Fibroblast of lung (primary cell): ENCODE results near the gene MMP8. TPM values are rescaled to one million over a fixed set of nuclear protein-coding genes. Genes with fewer than 3 reads are reported as not detected.
A peak's percentile ranks its signal among the peaks of the same experiment; 100 is the strongest.

ENCODE experiments used
- DNase-seq, 2 donors: peaks; one replicate each; pipeline versions ENCODE4 v3.0.0 to v3.0.0-alpha.2; 2010; ENCODE audit warnings: low read depth in 2 of 2
- H2AFZ ChIP-seq: 2 replicates; pipeline ENCODE4 v1.5.1; 2012; ENCODE audit warnings: low read length, control low read depth, inconsistent platforms
- H3K27ac ChIP-seq: 2 replicates; pipeline ENCODE4 v1.5.1; 2011; ENCODE audit warnings: low read length, control low read depth; ENCODE audit not compliant: insufficient read depth
- H3K27me3 ChIP-seq: 2 replicates; pipeline ENCODE4 v1.5.1; 2011; ENCODE audit warnings: mild to moderate bottlenecking, low read length; ENCODE audit not compliant: control insufficient read depth, insufficient read depth
- H3K36me3 ChIP-seq: 2 replicates; pipeline ENCODE4 v1.5.1; 2011; ENCODE audit warnings: low read length; ENCODE audit not compliant: control insufficient read depth, insufficient read depth
- H3K4me1 ChIP-seq: 2 replicates; pipeline ENCODE4 v1.5.1; 2011; ENCODE audit warnings: low read length; ENCODE audit not compliant: control insufficient read depth, insufficient read depth; ENCODE audit errors: extremely low read depth
- H3K4me2 ChIP-seq: 2 replicates; pipeline ENCODE4 v1.5.1; 2011; ENCODE audit warnings: low read length, control low read depth; ENCODE audit not compliant: insufficient read depth; ENCODE audit errors: extremely low read depth
- H3K4me3 ChIP-seq, 4 experiments: fragments of 200-600 bp in 1 of 4; sonication (generic) in 1 of 4; replicated peaks in 1 of 4; 2 replicates each; pipeline ENCODE4 v1.5.1; 2011 to 2016; ENCODE audit warnings: low read length in 4 of 4, low read depth in 3 of 4, mild to moderate bottlenecking in 3 of 4, control low read depth in 2 of 4, inconsistent platforms in 1 of 4, mixed read lengths in 1 of 4; ENCODE audit not compliant: insufficient read depth in 1 of 4; ENCODE audit errors: control extremely low read depth in 1 of 4
- H3K79me2 ChIP-seq: 2 replicates; pipeline ENCODE4 v1.5.1; 2012; ENCODE audit warnings: mild to moderate bottlenecking, low read length, inconsistent platforms; ENCODE audit not compliant: control insufficient read depth, insufficient read depth
- H3K9ac ChIP-seq: 2 replicates; pipeline ENCODE4 v1.5.1; 2011; ENCODE audit warnings: mild to moderate bottlenecking, low read length, control low read depth; ENCODE audit not compliant: insufficient read depth
- H3K9me3 ChIP-seq: 2 replicates; pipeline ENCODE4 v1.5.1; 2012; ENCODE audit warnings: low read depth, low read length; ENCODE audit not compliant: control insufficient read depth, insufficient read depth
- H4K20me1 ChIP-seq: 2 replicates; pipeline ENCODE4 v1.5.1; 2011; ENCODE audit warnings: low read length; ENCODE audit not compliant: control insufficient read depth, insufficient read depth; ENCODE audit errors: extremely low read depth
- CTCF ChIP-seq, 2 donors: IDR thresholded peaks in 1 of 2; conservative IDR thresholded peaks in 1 of 2; 1 replicate in 1 of 2; 2 replicates in 1 of 2; pipeline ENCODE4 v1.5.1; 2011 to 2012; ENCODE audit warnings: low read length in 2 of 2, control low read depth in 1 of 2, inconsistent platforms in 1 of 2, low read depth in 1 of 2, mild to moderate bottlenecking in 1 of 2
- EZH2 ChIP-seq: IDR thresholded peaks from 2 replicates; pipeline ENCODE4 v1.5.1; 2012; ENCODE audit warnings: low read length, control low read depth, mild to moderate bottlenecking; ENCODE audit errors: missing control alignments
- polyA plus RNA-seq, 2 donors: library from polyadenylated mRNA; depleted of rRNA in 1 of 2; stranded (reverse) in 1 of 2; unstranded in 1 of 2; fragments of >200 nt; gene quantifications; 2 replicates each; pipeline ENCODE4 v1.2.1, GENCODE V29; 2011 to 2012; ENCODE audit warnings: missing spikeins in 1 of 2
- total RNA-seq: library from RNA; depleted of rRNA; stranded (reverse); fragments of >200 nt; gene quantifications from 2 replicates; pipeline ENCODE4 v1.2.1, GENCODE V29; 2014

Gene MMP8
- total and polyA plus RNA-seq, 2 donors (not counting 1 experiment from before 2014, with no cell fraction given) = under 0.01 to 0.07 TPM

GRCh38 chr11:102680945-102681344 is 43.8 kb downstream of the MMP8 start:
- Histone ChIP-seq H3K27me3 (no peaks in the 10 kb centered on the region), H3K9me3 (no peaks in the 10 kb centered on the region), H3K9ac (no peak overlapping the region), H3K79me2 (no peaks in the 10 kb centered on the region), H3K36me3 (no peaks in the 10 kb centered on the region), H2AFZ (no peak overlapping the region), H3K4me1 (no peaks in the 10 kb centered on the region), H3K4me2 (no peak overlapping the region), H3K4me3 (no peak overlapping the region), H3K27ac (no peak overlapping the region), H4K20me1 (no peaks in the 10 kb centered on the region)
- TF ChIP-seq CTCF (conservative IDR thresholded peaks at IDR 0.05 in 1 of 2, IDR thresholded peaks at IDR 0.05 in 1 of 2; ENCODE audit: low read depth in 1 of 2, low read length in 2 of 2) (no peak), EZH2 (no peak)
- peak; percentile 12 to 31 for DNase-seq

GRCh38 chr11:102678022-102678421 is 46.7 kb downstream of the MMP8 start:
- DNase-seq = no peak
- H3K27me3 ChIP-seq = no peaks in the 10 kb centered on the region
- H3K4me1 ChIP-seq = no peaks in the 10 kb centered on the region
- H3K4me3 ChIP-seq = no peak overlapping the region
- no peaks in the 10 kb centered on the region for H3K79me2 ChIP-seq
- no peak overlapping the region for H3K4me2 ChIP-seq
- H4K20me1 ChIP-seq = no peaks in the 10 kb centered on the region
- no peak overlapping the region for H3K9ac ChIP-seq
- no peak overlapping the region for H3K27ac ChIP-seq
- H3K9me3 ChIP-seq = no peaks in the 10 kb centered on the region
- H3K36me3 ChIP-seq = no peaks in the 10 kb centered on the region
- TF ChIP-seq CTCF (conservative IDR thresholded peaks at IDR 0.05 in 1 of 2, IDR thresholded peaks at IDR 0.05 in 1 of 2; ENCODE audit: low read depth in 1 of 2, low read length in 2 of 2) = no peak
- no peak for TF ChIP-seq EZH2
- H2AFZ ChIP-seq = no peak overlapping the region

- Histone ChIP-seq H3K4me1 (no peaks in the 10 kb centered on the region), H3K9me3 (no peaks in the 10 kb centered on the region), H4K20me1 (no peaks in the 10 kb centered on the region), H3K27ac (no peak overlapping the region), H3K4me2 (no peak overlapping the region), H3K79me2 (no peaks in the 10 kb centered on the region), H3K9ac (no peak overlapping the region), H3K4me3 (no peak overlapping the region), H2AFZ (no peak overlapping the region), H3K27me3 (no peaks in the 10 kb centered on the region), H3K36me3 (no peaks in the 10 kb centered on the region)
- TF ChIP-seq EZH2 (no peak), CTCF (conservative IDR thresholded peaks at IDR 0.05 in 1 of 2, IDR thresholded peaks at IDR 0.05 in 1 of 2; ENCODE audit: low read depth in 1 of 2, low read length in 2 of 2) (no peak)
- no peak for DNase-seq
Observed at GRCh38 chr11:102676084-102676483, 48.7 kb downstream of the MMP8 start.
